NAMALWA (cell line): ENCODE measurements around the gene SPAG7.
"Not testable (repeated sequence)": the region's sequence is repeated elsewhere in the genome, so short reads cannot be mapped to it uniquely, and the experiment has no call there.

ENCODE experiments used
- DNase-seq: peaks from one replicate; pipeline ENCODE4 v3.0.0-alpha.2; 2015; ENCODE audit warnings: low spot score

SPAG7 gene

DNA sequence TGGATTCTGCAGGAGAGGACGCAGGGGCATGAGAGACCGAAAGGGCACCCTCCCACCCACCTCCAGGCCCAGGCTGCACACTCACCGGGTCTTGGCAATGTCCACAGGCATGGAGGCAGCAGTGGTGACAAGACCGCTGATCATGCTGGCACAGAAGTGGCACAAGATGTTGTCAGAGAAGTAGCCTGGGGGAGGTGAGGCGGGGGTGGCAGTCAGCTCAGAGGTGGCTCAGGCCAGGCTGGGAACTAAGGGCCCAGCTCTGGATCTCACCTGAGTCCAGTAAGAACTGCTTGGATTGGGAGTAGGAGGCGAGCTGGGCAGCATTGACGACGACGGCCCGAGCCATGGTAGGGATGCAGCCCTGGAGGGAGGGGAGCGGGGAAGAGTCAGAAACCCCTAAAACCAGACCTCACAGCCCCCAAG is 29.5 kb downstream of the SPAG7 start:
- no peak for DNase-seq

GRCh38 chr17:4937553-4937952 is 30.1 kb downstream of the SPAG7 start:
- no peak for DNase-seq

- no peak for DNase-seq
These were observed 31.2 kb downstream of the SPAG7 start for GRCh38 chr17:4936436-4936835.

DNA sequence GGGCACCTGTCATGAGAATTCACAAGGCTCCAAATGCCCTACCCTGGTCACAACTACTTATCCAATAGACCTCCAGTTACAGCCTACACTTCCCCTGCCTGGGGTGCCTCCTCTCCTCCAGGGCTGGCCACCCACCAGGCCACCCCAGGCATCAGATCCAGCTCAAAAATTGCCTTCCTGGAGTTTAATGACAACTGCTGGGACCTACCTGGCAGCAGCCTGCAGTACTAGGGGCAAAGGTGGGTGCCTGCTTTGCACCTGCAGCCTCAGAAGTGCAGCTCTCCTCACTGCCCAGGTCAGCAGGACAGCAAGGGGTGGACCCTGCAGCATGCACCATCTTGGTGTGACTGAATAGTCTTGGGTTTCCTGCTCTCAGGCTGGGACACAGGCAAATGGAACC is 32.0 kb downstream of the SPAG7 start:
- no peak for DNase-seq

DNA sequence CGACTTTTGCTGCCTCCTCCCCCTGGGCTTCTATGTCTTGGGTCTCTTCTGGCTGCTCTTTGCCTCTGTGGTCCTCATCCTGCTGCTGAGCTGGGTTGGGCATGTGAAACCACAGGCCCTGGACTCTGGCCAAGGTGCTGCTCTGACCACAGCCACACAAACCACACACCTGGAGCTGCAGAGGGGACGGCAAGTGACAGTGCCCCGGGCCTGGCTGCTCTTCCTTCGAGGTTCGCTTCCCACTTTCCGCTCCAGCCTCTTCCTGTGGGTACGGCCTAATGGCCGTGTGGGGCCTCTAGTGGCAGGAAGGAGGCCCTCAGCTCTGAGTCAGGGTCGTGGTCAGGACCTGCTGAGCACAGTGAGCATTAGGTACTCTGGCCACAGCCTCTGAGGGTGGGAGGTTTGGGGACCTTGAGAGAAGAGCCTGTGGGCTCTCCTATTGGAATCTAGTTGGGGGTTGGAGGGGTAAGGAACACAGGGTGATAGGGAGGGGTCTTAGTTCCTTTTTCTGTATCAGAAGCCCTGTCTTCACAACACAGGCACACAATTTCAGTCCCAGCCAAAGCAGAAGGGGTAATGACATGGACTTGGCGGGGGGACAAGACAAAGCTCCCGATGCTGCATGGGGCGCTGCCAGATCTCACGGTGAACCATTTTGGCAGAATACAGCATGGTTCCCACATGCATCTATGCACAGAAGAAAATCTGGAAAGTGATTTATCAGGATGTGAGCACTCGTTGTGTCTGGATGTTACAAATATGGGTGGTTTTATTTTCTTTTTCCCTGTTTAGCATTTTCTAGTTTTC is 33.2 kb downstream of the SPAG7 start:
- DNase-seq, result no peak

- no peak for DNase-seq
These were observed 34.0 kb downstream of the SPAG7 start for GRCh38 chr17:4933646-4934045.

GRCh38 chr17:4932756-4933155 is 34.9 kb downstream of the SPAG7 start:
- no peak for DNase-seq

DNA sequence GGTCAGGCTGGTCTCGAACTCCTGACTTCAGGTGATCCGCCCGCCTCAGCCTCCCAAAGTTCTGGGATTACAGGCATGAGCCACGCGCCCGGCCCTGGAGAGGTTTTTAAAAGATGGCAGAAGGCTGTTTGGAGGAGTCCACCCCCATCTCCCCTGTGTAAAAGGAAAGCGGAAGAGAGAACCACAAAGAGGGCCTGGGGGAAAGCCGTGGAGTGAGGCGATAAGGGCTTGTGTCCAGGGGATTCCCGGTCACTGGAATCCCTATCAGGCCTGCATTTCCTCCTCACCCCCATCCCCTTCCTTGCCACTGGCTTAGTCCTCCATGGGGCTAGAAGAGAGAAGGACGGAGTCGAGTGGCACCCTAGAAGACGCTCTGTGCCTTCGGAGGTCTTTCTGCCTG is 35.7 kb downstream of the SPAG7 start, which contains the start of gene GP1BA:
Gene GP1BA, plus strand, starts transcription at position 315 of the 400 bp plus-strand sequence. CDS start 328 bp downstream, outside the sequence.
- DNase-seq, result no peak

DNA sequence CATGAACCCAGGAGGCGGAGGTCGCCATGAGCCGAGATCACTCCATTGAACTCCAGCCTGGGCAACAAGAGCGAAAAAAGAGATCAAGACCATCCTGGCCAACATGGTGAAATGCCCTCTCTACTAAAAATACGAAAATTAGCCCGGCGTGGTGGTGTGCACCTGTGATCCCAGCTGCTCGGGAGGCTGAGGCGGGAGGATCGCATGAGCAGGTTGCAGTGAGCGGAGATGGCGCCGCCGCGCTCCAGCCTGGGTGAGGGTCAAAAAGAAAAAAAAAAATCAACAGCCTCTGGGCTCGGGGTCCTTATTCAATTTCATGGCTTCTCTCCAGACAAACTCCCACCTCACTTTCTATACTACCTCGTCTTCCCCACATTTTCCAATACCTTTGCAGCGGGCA is 38.7 kb downstream of the SPAG7 start:
- no peak for DNase-seq

DNA sequence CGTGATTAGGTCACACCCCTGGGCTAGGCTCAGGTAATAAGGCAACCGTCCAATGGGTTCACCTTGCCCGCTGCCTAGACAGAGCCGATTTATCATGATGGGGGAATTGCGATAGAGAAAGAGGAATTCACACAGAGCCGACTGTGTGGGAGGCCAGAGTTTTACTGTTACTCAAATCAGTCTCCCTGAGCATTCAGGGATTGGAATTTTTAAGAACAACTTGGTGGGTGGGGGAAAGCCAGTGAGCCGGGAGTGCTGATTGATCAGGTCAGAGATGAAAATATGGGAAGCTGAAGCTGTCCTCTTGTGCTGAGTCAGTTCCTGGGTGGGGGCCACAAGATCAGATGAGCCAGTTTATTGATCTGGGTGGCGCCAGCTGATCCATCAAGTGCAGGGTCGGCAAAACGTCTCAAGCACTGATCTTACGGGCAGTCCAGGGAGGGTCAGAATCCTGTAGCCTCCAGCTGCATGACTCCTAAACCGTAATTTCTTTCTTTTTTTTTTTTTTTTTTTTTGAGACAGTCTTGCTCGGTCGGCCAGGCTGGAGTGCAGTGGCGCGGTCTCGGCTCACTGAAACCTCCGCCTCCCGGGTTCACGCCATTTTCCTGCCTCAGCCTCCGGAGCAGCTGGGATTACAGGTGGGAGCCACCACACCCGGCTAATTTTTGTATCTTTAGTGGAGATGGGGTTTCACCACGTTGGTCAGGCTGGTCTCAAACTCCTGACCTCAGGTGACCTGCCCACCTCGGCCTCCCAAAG is 40.9 kb downstream of the SPAG7 start:
- not testable (repeated sequence) for DNase-seq

- DNase-seq, result no peak
These were observed 46.3 kb downstream of the SPAG7 start for GRCh38 chr17:4921320-4921719.

DNA sequence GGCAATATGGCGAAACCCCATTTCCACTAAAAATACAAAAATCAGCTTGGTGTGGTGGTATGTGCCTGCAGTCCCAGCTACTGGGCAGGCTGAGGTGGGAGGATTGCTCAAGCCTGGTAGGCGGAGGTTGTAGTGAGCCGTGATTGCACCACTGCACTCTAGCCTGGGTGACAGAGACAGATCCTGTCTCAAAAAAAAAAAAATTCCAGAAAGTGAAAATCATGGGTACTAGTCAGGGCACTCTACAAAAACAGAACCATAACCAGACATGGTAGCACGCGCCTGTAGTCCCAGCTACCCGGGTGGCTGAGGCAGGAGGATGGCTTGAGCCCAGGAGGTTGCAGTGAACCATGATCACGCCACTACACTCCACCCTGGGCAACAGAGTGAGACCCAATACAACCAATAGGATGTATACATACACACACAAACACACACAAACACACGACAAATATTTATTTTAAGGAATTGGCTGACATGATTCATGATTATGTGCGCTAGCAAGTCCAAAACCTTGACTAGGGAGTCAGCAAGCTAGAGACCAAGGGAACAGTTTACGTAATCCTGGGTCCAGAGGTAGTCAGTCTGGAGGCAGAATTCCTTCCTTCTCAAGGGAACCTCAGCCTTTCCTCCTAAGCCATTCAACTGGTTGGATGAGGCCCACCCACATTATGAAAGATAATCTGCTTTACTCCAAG is 47.1 kb downstream of the SPAG7 start:
- no peak for DNase-seq

GRCh38 chr17:4919511-4920047 is 48.0 kb downstream of the SPAG7 start:
- no peak for DNase-seq

- DNase-seq, result not testable (repeated sequence)
These were observed 53.1 kb downstream of the SPAG7 start for GRCh38 chr17:4914551-4914950.

GRCh38 chr17:4913994-4914393 is 53.6 kb downstream of the SPAG7 start:
- DNase-seq, result no peak
